Psoas muscle (tissue), 8 donors: ENCODE data around the gene NUDT10. TPM values are rescaled to one million over a fixed set of nuclear protein-coding genes. Genes with fewer than 3 reads are reported as not detected.

Experiments
- ATAC-seq, 4 donors: fragments of 200-7000 bp; cut with Tn5 transposase; one replicate each; pipeline ENCODE4 v1.9.1; 2020; ENCODE audit warnings: moderate library complexity in 3 of 4, mild to moderate bottlenecking in 2 of 4
- DNase-seq, 2 donors: peaks; one replicate each; pipeline ENCODE4 v3.0.0-alpha.2; 2020
- H3K27ac ChIP-seq: fragments of 200-600 bp; one replicate; pipeline ENCODE4 v1.8.0; 2022
- H3K27me3 ChIP-seq, 3 donors: fragments of 200-600 bp in 1 of 3; one replicate each; pipeline versions ENCODE4 v1.6.1 to v1.8.0; 2013 to 2022; ENCODE audit warnings: low read length in 2 of 3, mild to moderate bottlenecking in 2 of 3, moderate library complexity in 1 of 3; ENCODE audit not compliant: insufficient read depth in 3 of 3
- H3K36me3 ChIP-seq, 2 donors: fragments of 200-600 bp in 1 of 2; one replicate each; pipeline versions ENCODE4 v1.6.1 to v1.8.0; 2013 to 2022; ENCODE audit warnings: low read depth in 1 of 2, mild to moderate bottlenecking in 1 of 2, moderate library complexity in 1 of 2; ENCODE audit not compliant: insufficient read depth in 1 of 2
- H3K4me1 ChIP-seq: fragments of 200-600 bp; one replicate; pipeline ENCODE4 v1.8.0; 2022
- H3K4me3 ChIP-seq: fragments of 200-600 bp; one replicate; pipeline ENCODE4 v1.8.0; 2022; ENCODE audit warnings: mild to moderate bottlenecking
- H3K9me3 ChIP-seq: fragments of 200-600 bp; one replicate; pipeline ENCODE4 v1.8.0; 2022
- WGBS, 3 donors: extraction: QIAGEN DNeasy Blood & Tissue Kit; methylation state at CpG; one replicate each; pipeline versions ENCODE4 v1.1.6 to v1.1.7; 2013; 5-methylcytosine and 5-hydroxymethylcytosine counted together
- intact Hi-C, 2 donors: fragments of 100-400 bp; cut with DNase I; formaldehyde crosslinking; loops; one replicate each; pipeline versions ENCODE4 v1.11.0 to v1.14.2; 2022
- polyA plus RNA-seq, 3 donors: library from polyadenylated mRNA; stranded (reverse); fragments of 200-250 nt; gene quantifications; one replicate each; pipeline ENCODE4 v1.2.3, GENCODE V29; 2013
- total RNA-seq, 4 donors: library from RNA; stranded (reverse); fragmentation: NEBNext Ultra II Directional in 2 of 4; extraction: Animal tissue kit (Norgen Biotek cat#: 25700) in 2 of 4; gene quantifications; one replicate each; pipeline versions ENCODE4 v1.2.1 to v1.2.4, GENCODE V29; 2021 to 2023
- TF ChIP-seq, protein P1 (sequence below): fragments of 200-600 bp; IDR thresholded peaks from one replicate; pipeline ENCODE4 v1.8.0; 2022; ENCODE audit warnings: antibody characterized with exemption
- donor health status: healthy with polysubstance abuse.
- donor health status: DM: no; HTN: no; CAD: no; lungs with moderate emphysema.
- donor health status: Bipolar disorder and iron deficiency.
- donor health status: healthy.
- donor health status: DM: yes; HTN: yes; CAD: no.
- donor health status: DM: no; HTN: no; CAD: no.
- donor health status: DM: no; HTN: no; CAD: no.
- donor health status: DM: yes; HTN: yes; CAD: no.

Gene NUDT10
- total and polyA plus RNA-seq, 7 donors: 0.04 to 0.22 (median 0.08) TPM; not detected in 3

DNA sequence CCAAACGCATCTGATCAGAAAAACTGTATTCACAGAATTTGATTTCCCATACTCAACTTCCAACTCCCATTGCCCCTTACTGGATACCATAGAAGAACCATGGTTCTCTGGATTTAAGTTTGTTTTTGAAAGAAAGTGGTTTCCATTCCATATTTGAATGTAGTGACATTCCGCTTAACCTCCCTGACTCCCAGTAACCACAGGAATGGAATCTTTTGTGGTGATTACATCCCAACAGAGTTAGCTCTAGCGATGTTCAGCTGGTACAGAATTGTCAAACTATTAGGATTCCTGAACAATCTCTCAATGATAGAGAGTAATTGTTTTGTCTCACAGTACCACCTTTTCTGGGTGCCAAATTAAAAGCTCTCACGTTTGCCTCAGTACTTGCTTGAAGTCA, 1.7 kb downstream of the NUDT10 start:
- Histone ChIP-seq H3K9me3 (no peaks in the 10 kb centered on the region), H3K36me3 (no peaks in the 10 kb centered on the region), H3K27me3 (peaks cover 0 to 46% (median 0%) of the 10 kb centered on the region in 3 donors), H3K27ac (no peak overlapping the region), H3K4me1 (no peaks in the 10 kb centered on the region), H3K4me3 (no peak overlapping the region)
- DNase-seq (no peak), ATAC-seq (no peak)
- TF ChIP-seq, protein P1, sequence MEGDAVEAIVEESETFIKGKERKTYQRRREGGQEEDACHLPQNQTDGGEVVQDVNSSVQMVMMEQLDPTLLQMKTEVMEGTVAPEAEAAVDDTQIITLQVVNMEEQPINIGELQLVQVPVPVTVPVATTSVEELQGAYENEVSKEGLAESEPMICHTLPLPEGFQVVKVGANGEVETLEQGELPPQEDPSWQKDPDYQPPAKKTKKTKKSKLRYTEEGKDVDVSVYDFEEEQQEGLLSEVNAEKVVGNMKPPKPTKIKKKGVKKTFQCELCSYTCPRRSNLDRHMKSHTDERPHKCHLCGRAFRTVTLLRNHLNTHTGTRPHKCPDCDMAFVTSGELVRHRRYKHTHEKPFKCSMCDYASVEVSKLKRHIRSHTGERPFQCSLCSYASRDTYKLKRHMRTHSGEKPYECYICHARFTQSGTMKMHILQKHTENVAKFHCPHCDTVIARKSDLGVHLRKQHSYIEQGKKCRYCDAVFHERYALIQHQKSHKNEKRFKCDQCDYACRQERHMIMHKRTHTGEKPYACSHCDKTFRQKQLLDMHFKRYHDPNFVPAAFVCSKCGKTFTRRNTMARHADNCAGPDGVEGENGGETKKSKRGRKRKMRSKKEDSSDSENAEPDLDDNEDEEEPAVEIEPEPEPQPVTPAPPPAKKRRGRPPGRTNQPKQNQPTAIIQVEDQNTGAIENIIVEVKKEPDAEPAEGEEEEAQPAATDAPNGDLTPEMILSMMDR: no peak
- intact Hi-C loops: no loop called here
- 72 to 89% (median 82%) methylated on average over 4 of the region's 4 CpGs for WGBS, 3 donors

DNA sequence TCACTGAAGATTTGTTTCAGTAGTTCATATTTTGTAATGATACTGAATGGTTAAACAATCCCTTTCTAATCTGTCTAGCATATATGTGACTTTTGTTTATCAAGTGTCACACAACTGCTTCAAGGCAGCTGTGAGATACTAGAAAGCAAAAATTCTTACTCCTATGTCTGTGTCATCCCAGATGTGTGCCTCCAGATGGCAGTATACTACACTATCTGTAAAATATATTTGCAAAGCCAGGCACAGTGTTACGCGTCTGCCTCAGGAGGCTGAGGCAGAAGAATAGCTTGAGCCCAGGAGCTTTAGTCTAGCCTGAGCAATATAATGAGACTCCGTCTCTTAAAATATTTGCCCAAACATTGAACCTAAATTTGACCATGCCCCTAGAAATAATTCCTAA, 4.0 kb downstream of the NUDT10 start:
- DNase-seq: no peak
- intact Hi-C loops: no loop called here
- H3K4me1 ChIP-seq: no peaks in the 10 kb centered on the region

DNA sequence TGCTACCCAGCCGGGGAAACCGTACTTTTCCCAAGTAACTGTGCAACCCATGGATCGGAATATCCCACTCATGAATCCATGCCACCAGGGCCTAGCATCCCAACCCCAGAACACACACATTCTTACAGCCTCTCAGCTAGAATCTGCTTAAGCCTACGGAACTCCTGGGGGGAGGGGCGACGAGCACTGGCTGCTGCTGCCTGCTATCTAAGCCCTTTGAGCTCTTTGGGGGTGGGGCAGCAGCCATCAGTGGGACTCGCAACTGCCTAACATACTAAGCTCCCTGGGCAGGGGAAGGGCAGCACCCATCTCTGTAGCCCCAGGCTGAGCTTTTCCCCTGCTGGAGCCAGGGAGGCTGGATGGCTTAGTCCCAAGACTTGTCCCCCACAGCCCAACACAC, 28.6 kb downstream of the NUDT10 start:
- no peaks in the 10 kb centered on the region for H3K36me3 ChIP-seq
- DNase-seq: no peak
- H3K27me3 ChIP-seq: peaks cover 0 to 3% (median 0%) of the 10 kb centered on the region in 3 donors
- H3K4me3 ChIP-seq: no peak overlapping the region
- ATAC-seq: no peak
- H3K27ac ChIP-seq: no peak overlapping the region
- TF ChIP-seq, protein P1: no peak
- no peaks in the 10 kb centered on the region for H3K9me3 ChIP-seq
- H3K4me1 ChIP-seq: no peaks in the 10 kb centered on the region
- WGBS, 3 donors: 81 to 87% (median 86%) methylated on average over 4 to 7 of the region's 7 CpGs
- intact Hi-C loops: no loop called here

More for the DNA sequence above, 4.0 kb downstream of the NUDT10 start:
- 7 to 13% (median 13%) methylated on average over 3 of the region's 3 CpGs for WGBS, 3 donors
- H3K4me3 ChIP-seq: no peak overlapping the region
- H3K27ac ChIP-seq: no peak overlapping the region
- H3K27me3 ChIP-seq: peaks cover 0 to 50% (median 0%) of the 10 kb centered on the region in 3 donors
- H3K9me3 ChIP-seq: no peaks in the 10 kb centered on the region
- no peak for ATAC-seq
- no peaks in the 10 kb centered on the region for H3K36me3 ChIP-seq
- TF ChIP-seq, protein P1: peak; percentile 38

- peaks cover 9% of the 10 kb centered on the region for H3K9me3 ChIP-seq
These were observed 44.0 kb downstream of the NUDT10 start for GRCh38 chrX:51376672-51377071.

More at GRCh38 chrX:51376672-51377071, 44.0 kb downstream of the NUDT10 start:
- Histone ChIP-seq H3K27me3 (peaks cover 0 to 7% (median 0%) of the 10 kb centered on the region in 3 donors), H3K27ac (no peak overlapping the region), H3K36me3 (no peaks in the 10 kb centered on the region), H3K4me1 (no peaks in the 10 kb centered on the region), H3K4me3 (no peak overlapping the region)
- intact Hi-C loops: no loop called here
- 71 to 89% (median 81%) methylated on average over 2 of the region's 2 CpGs for WGBS, 3 donors
- DNase-seq (no peak), ATAC-seq (no peak)
- TF ChIP-seq, protein P1: no peak

Other genes with a start within 250 kb of the NUDT10 start
- under 1 TPM; 0.08 to 0.28 (median 0.15) TPM for gene NUDT11, start 163.8 kb downstream of the NUDT10 start, total RNA-seq
- gene NUDT11, start 163.8 kb downstream of the NUDT10 start, polyA plus RNA-seq: under 1 TPM in 2 of 3 donors, not detected in 1; 0.05 to 0.10 TPM